NCI-H1092 treated with DMSO at 0.1 percent for 48 hours (cell line): ENCODE results near the gene ZNF281.
"Not testable (repeated sequence)": the region's sequence is repeated elsewhere in the genome, so short reads cannot be mapped to it uniquely, and the experiment has no call there.

ENCODE experiments used
- DNase-seq: peaks from one replicate; lab custom pipeline; 2025; lab: John Stamatoyannopoulos, UW

ZNF281 gene

GRCh38 chr1:200363264-200363933 is 46.4 kb downstream of the ZNF281 start:
- no peak for DNase-seq

- no peak for DNase-seq
These were observed 47.4 kb downstream of the ZNF281 start for GRCh38 chr1:200362421-200362820.

GRCh38 chr1:200359610-200360163 is 50.1 kb downstream of the ZNF281 start:
- DNase-seq = no peak

GRCh38 chr1:200357925-200358324 is 51.9 kb downstream of the ZNF281 start:
- not testable (repeated sequence) for DNase-seq

GRCh38 chr1:200355801-200356200 is 54.0 kb downstream of the ZNF281 start:
- no peak for DNase-seq
